Neuron (in vitro differentiated cells): Measurements from ENCODE around the gene TGFB3.
"Not testable (repeated sequence)": the region's sequence is repeated elsewhere in the genome, so short reads cannot be mapped to it uniquely, and the experiment has no call there.

Experiments
- H2AFZ ChIP-seq: one replicate; pipeline ENCODE4 v1.6.1; 2013; ENCODE audit warnings: low read depth, mild to moderate bottlenecking, inconsistent platforms, low read length, moderate library complexity
- H3K27me3 ChIP-seq: one replicate; pipeline ENCODE4 v1.6.1; 2013; ENCODE audit warnings: low read length; ENCODE audit not compliant: insufficient read depth
- H3K36me3 ChIP-seq: one replicate; pipeline ENCODE4 v1.6.1; 2013; ENCODE audit warnings: low read length; ENCODE audit not compliant: insufficient read depth
- H3K4me1 ChIP-seq: one replicate; pipeline ENCODE4 v1.6.1; 2013; ENCODE audit warnings: low read length; ENCODE audit not compliant: insufficient read depth
- H3K4me3 ChIP-seq: 2 replicates; pipeline ENCODE4 v1.5.1; 2013; ENCODE audit warnings: mild to moderate bottlenecking, low read length, moderate library complexity
- H3K9me3 ChIP-seq: one replicate; pipeline ENCODE4 v1.6.1; 2013; ENCODE audit warnings: low read length

TGFB3 gene

GRCh38 chr14:75981426-75982265, at the start of gene TGFB3:
TGFB3 (minus strand) TSS chr14:75981995; CDS start chr14:75980893, 1,102 bp downstream.
- no peaks in the 10 kb centered on the region for H3K36me3 ChIP-seq

GRCh38 chr14:76024211-76024907, 42.6 kb upstream of the TGFB3 start:
- H3K36me3 ChIP-seq: peaks cover 38% of the 10 kb centered on the region
- no peak overlapping the region for H2AFZ ChIP-seq
- no peaks in the 10 kb centered on the region for H3K27me3 ChIP-seq

More at GRCh38 chr14:75981426-75982265, at the start of gene TGFB3:
- H3K27me3 ChIP-seq: peaks cover 2% of the 10 kb centered on the region
- H3K4me3 ChIP-seq: peak within 1 kb of the TSS; percentile 53
- peak within 1 kb of the TSS; percentile 98 for H2AFZ ChIP-seq
- no peaks in the 10 kb centered on the region for H3K9me3 ChIP-seq
- peaks cover 22% of the 10 kb centered on the region for H3K4me1 ChIP-seq

GRCh38 chr14:76023757-76024156, 42.0 kb upstream of the TGFB3 start:
- no peak overlapping the region for H3K4me3 ChIP-seq
- H2AFZ ChIP-seq: no peak overlapping the region
- peaks cover 12% of the 10 kb centered on the region for H3K9me3 ChIP-seq
- peaks cover 40% of the 10 kb centered on the region for H3K36me3 ChIP-seq
- H3K4me1 ChIP-seq: no peaks in the 10 kb centered on the region
- no peaks in the 10 kb centered on the region for H3K27me3 ChIP-seq

More at GRCh38 chr14:76024211-76024907, 42.6 kb upstream of the TGFB3 start:
- peaks cover 12% of the 10 kb centered on the region for H3K9me3 ChIP-seq
- no peaks in the 10 kb centered on the region for H3K4me1 ChIP-seq
- no peak overlapping the region for H3K4me3 ChIP-seq

GRCh38 chr14:76022991-76023390, 41.2 kb upstream of the TGFB3 start:
- H3K4me1 ChIP-seq: no peaks in the 10 kb centered on the region
- H3K9me3 ChIP-seq: peaks cover 13% of the 10 kb centered on the region
- H3K27me3 ChIP-seq: no peaks in the 10 kb centered on the region
- H2AFZ ChIP-seq: no peak overlapping the region
- H3K36me3 ChIP-seq: peaks cover 40% of the 10 kb centered on the region
- no peak overlapping the region for H3K4me3 ChIP-seq

- Histone ChIP-seq H3K36me3 (peaks cover 39% of the 10 kb centered on the region), H3K4me1 (no peaks in the 10 kb centered on the region), H3K4me3 (no peak overlapping the region), H2AFZ (no peak overlapping the region), H3K9me3 (peaks cover 19% of the 10 kb centered on the region), H3K27me3 (no peaks in the 10 kb centered on the region)
These were observed 37.9 kb upstream of the TGFB3 start for GRCh38 chr14:76019676-76020075.

- Histone ChIP-seq H3K4me1 (peaks cover 9% of the 10 kb centered on the region), H3K36me3 (peaks cover 28% of the 10 kb centered on the region)
These were observed 33.9 kb upstream of the TGFB3 start for GRCh38 chr14:76015668-76016067.

GRCh38 chr14:76015191-76015590, 33.4 kb upstream of the TGFB3 start:
- Histone ChIP-seq H3K4me1 (peaks cover 9% of the 10 kb centered on the region), H3K4me3 (no peak overlapping the region), H3K36me3 (peaks cover 25% of the 10 kb centered on the region), H2AFZ (no peak overlapping the region), H3K27me3 (no peaks in the 10 kb centered on the region), H3K9me3 (peaks cover 7% of the 10 kb centered on the region)

More at GRCh38 chr14:76015668-76016067, 33.9 kb upstream of the TGFB3 start:
- H3K27me3 ChIP-seq: no peaks in the 10 kb centered on the region
- peaks cover 11% of the 10 kb centered on the region for H3K9me3 ChIP-seq
- H3K4me3 ChIP-seq: no peak overlapping the region
- no peak overlapping the region for H2AFZ ChIP-seq

GRCh38 chr14:76012354-76012753, 30.6 kb upstream of the TGFB3 start:
- Histone ChIP-seq H3K27me3 (no peaks in the 10 kb centered on the region), H3K4me1 (peaks cover 9% of the 10 kb centered on the region), H2AFZ (no peak overlapping the region), H3K9me3 (peaks cover 5% of the 10 kb centered on the region), H3K36me3 (peaks cover 38% of the 10 kb centered on the region), H3K4me3 (no peak overlapping the region)

- H3K36me3 ChIP-seq: peaks cover 42% of the 10 kb centered on the region
- H3K4me1 ChIP-seq: peaks cover 9% of the 10 kb centered on the region
- H3K4me3 ChIP-seq: no peak overlapping the region
- H3K27me3 ChIP-seq: no peaks in the 10 kb centered on the region
- no peak overlapping the region for H2AFZ ChIP-seq
- H3K9me3 ChIP-seq: peaks cover 2% of the 10 kb centered on the region
These were observed 30.1 kb upstream of the TGFB3 start for GRCh38 chr14:76011930-76012329.

GRCh38 chr14:76009627-76010026, 27.8 kb upstream of the TGFB3 start:
- not testable (repeated sequence) for H3K9me3 ChIP-seq, H3K4me1 ChIP-seq, H3K4me3 ChIP-seq, H2AFZ ChIP-seq, H3K27me3 ChIP-seq
- peaks cover 60% of the 10 kb centered on the region for H3K36me3 ChIP-seq

- peaks cover 10% of the 10 kb centered on the region for H3K9me3 ChIP-seq
- peaks cover 60% of the 10 kb centered on the region for H3K36me3 ChIP-seq
- H3K27me3 ChIP-seq: no peaks in the 10 kb centered on the region
- H3K4me3 ChIP-seq: no peak overlapping the region
- H2AFZ ChIP-seq: no peak overlapping the region
- peaks cover 9% of the 10 kb centered on the region for H3K4me1 ChIP-seq
These were observed 26.1 kb upstream of the TGFB3 start for GRCh38 chr14:76007852-76008251.

- no peak overlapping the region for H3K4me3 ChIP-seq
- peaks cover 10% of the 10 kb centered on the region for H3K9me3 ChIP-seq
- H3K27me3 ChIP-seq: no peaks in the 10 kb centered on the region
- H3K4me1 ChIP-seq: peaks cover 8% of the 10 kb centered on the region
- no peak overlapping the region for H2AFZ ChIP-seq
- peaks cover 63% of the 10 kb centered on the region for H3K36me3 ChIP-seq
These were observed 25.6 kb upstream of the TGFB3 start for GRCh38 chr14:76007379-76007778.

GRCh38 chr14:76006253-76006652, 24.5 kb upstream of the TGFB3 start:
- Histone ChIP-seq H2AFZ (no peak overlapping the region), H3K4me3 (no peak overlapping the region), H3K36me3 (peaks cover 61% of the 10 kb centered on the region), H3K9me3 (peaks cover 13% of the 10 kb centered on the region), H3K27me3 (no peaks in the 10 kb centered on the region), H3K4me1 (no peaks in the 10 kb centered on the region)
